ENCODE results near the gene LAMA4.
"Not testable (repeated sequence)": the region's sequence is repeated elsewhere in the genome, so short reads cannot be mapped to it uniquely, and the experiment has no call there.

Gene LAMA4

GRCh38 chr6:112215488-112216284 lies 38.7 kb downstream of the LAMA4 start:
- DNase-seq (ENCODE audit: low spot score), result no peak
- no peak for FAIRE-seq

GRCh38 chr6:112214739-112215269 lies 39.6 kb downstream of the LAMA4 start:
- no peak for FAIRE-seq

GRCh38 chr6:112210852-112211251 lies 43.5 kb downstream of the LAMA4 start:
- no peak for FAIRE-seq
- DNase-seq (ENCODE audit: low spot score), result no peak

More at GRCh38 chr6:112214739-112215269, 39.6 kb downstream of the LAMA4 start:
- no peak for DNase-seq (ENCODE audit: low spot score)

GRCh38 chr6:112209131-112209530 lies 45.2 kb downstream of the LAMA4 start:
- FAIRE-seq (no peak), DNase-seq (ENCODE audit: low spot score) (no peak)

GRCh38 chr6:112207776-112208175 lies 46.6 kb downstream of the LAMA4 start:
- FAIRE-seq, result no peak
- no peak for DNase-seq (ENCODE audit: low spot score)

GRCh38 chr6:112207131-112207530 lies 47.2 kb downstream of the LAMA4 start:
- DNase-seq (ENCODE audit: low spot score) (no peak), FAIRE-seq (no peak)

GRCh38 chr6:112206110-112206458 lies 48.3 kb downstream of the LAMA4 start:
- DNase-seq (ENCODE audit: low spot score) (no peak), FAIRE-seq (peak; percentile 81)

GRCh38 chr6:112205427-112206109 lies 48.8 kb downstream of the LAMA4 start:
- FAIRE-seq, result peak; percentile 45
- DNase-seq (ENCODE audit: low spot score), result peak; percentile 75

GRCh38 chr6:112204350-112204706 lies 50.0 kb downstream of the LAMA4 start:
- DNase-seq (ENCODE audit: low spot score) (no peak), FAIRE-seq (no peak)

- FAIRE-seq, result peak; percentile 93
- DNase-seq (ENCODE audit: low spot score), result peak; percentile 91
Observed at GRCh38 chr6:112203577-112204349, 50.6 kb downstream of the LAMA4 start.

- FAIRE-seq, result no peak
- no peak for DNase-seq (ENCODE audit: low spot score)
Observed at GRCh38 chr6:112202639-112203341, 51.6 kb downstream of the LAMA4 start.

- not testable (repeated sequence) for DNase-seq (ENCODE audit: low spot score); FAIRE-seq
Observed at GRCh38 chr6:112200185-112200914, 54.0 kb downstream of the LAMA4 start.

GRCh38 chr6:112199001-112199403 lies 55.4 kb downstream of the LAMA4 start:
- no peak for FAIRE-seq
- DNase-seq (ENCODE audit: low spot score), result no peak

- FAIRE-seq, result no peak
Observed at GRCh38 chr6:112198582-112198981, 55.8 kb downstream of the LAMA4 start.

GRCh38 chr6:112197636-112198035 lies 56.7 kb downstream of the LAMA4 start:
- DNase-seq (ENCODE audit: low spot score) (no peak), FAIRE-seq (no peak)

More at GRCh38 chr6:112198582-112198981, 55.8 kb downstream of the LAMA4 start:
- no peak for DNase-seq (ENCODE audit: low spot score)

- no peak for FAIRE-seq
- no peak for DNase-seq (ENCODE audit: low spot score)
Observed at GRCh38 chr6:112196306-112196705, 58.1 kb downstream of the LAMA4 start.

GRCh38 chr6:112195166-112195565 lies 59.2 kb downstream of the LAMA4 start:
- DNase-seq (ENCODE audit: low spot score) (no peak), FAIRE-seq (no peak)

- DNase-seq (ENCODE audit: low spot score) (no peak), FAIRE-seq (no peak)
Observed at GRCh38 chr6:112194511-112194910, 59.9 kb downstream of the LAMA4 start.

- FAIRE-seq, result no peak
Observed at GRCh38 chr6:112193535-112194051, 60.8 kb downstream of the LAMA4 start.

GRCh38 chr6:112193117-112193516 lies 61.2 kb downstream of the LAMA4 start:
- DNase-seq (ENCODE audit: low spot score) (no peak), FAIRE-seq (no peak)

More at GRCh38 chr6:112193535-112194051, 60.8 kb downstream of the LAMA4 start:
- no peak for DNase-seq (ENCODE audit: low spot score)

Data from RCC 7860 (cell line).